HEK293 (cell line): ENCODE data around the gene HIRA.

Experiments
- PRDM10 ChIP-seq: fragments of 450-650 bp; formaldehyde crosslinking; IDR thresholded peaks from 2 replicates; pipeline ENCODE4 v1.5.1; 2016; ENCODE audit warnings: missing biosample characterization, missing genetic modification characterization
- REPIN1 ChIP-seq: fragments of 450-650 bp; formaldehyde crosslinking; IDR thresholded peaks from 2 replicates; pipeline ENCODE4 v1.5.1; 2017; ENCODE audit warnings: missing biosample characterization, missing genetic modification characterization, low read depth
- YY1 ChIP-seq: fragments of 450-650 bp; formaldehyde crosslinking; IDR thresholded peaks from 2 replicates; pipeline ENCODE4 v1.5.1; 2018; ENCODE audit warnings: missing biosample characterization, missing genetic modification characterization
- ZBTB1 ChIP-seq: fragments of 450-650 bp; formaldehyde crosslinking; IDR thresholded peaks from 2 replicates; pipeline ENCODE4 v1.5.1; 2016; ENCODE audit warnings: missing biosample characterization, missing genetic modification characterization
- ZNF274 ChIP-seq, 2 experiments: fragments of 200-500 bp in 1 of 2; fragments of 450-650 bp in 1 of 2; sonication (Bioruptor generic) in 1 of 2; formaldehyde crosslinking in 1 of 2; IDR thresholded peaks; 2 replicates each; pipeline versions ENCODE4 v1.5.1 to v1.6.1; 2014 to 2016; ENCODE audit warnings: borderline replicate concordance in 1 of 2, inconsistent platforms in 1 of 2, low read length in 1 of 2, missing biosample characterization in 1 of 2, missing genetic modification characterization in 1 of 2
- ZNF510 ChIP-seq: fragments of 450-650 bp; formaldehyde crosslinking; IDR thresholded peaks from 2 replicates; pipeline ENCODE4 v1.5.1; 2018; ENCODE audit warnings: mild to moderate bottlenecking, missing genetic modification characterization, missing biosample characterization; ENCODE audit not compliant: insufficient replicate concordance
- ZNF558 ChIP-seq: fragments of 450-650 bp; formaldehyde crosslinking; IDR thresholded peaks from 2 replicates; pipeline ENCODE4 v1.5.1; 2016; ENCODE audit warnings: missing biosample characterization, missing genetic modification characterization
- TF ChIP-seq, protein P1 (sequence below): fragments of 450-650 bp; formaldehyde crosslinking; IDR thresholded peaks from 2 replicates; pipeline ENCODE4 v1.5.1; 2016; ENCODE audit warnings: missing biosample characterization, missing genetic modification characterization

- no peak for TF ChIP-seq ZBTB1 (tag by site-specific recombination)
- TF ChIP-seq ZNF558 (tag by site-specific recombination): no peak
- TF ChIP-seq, protein P1, sequence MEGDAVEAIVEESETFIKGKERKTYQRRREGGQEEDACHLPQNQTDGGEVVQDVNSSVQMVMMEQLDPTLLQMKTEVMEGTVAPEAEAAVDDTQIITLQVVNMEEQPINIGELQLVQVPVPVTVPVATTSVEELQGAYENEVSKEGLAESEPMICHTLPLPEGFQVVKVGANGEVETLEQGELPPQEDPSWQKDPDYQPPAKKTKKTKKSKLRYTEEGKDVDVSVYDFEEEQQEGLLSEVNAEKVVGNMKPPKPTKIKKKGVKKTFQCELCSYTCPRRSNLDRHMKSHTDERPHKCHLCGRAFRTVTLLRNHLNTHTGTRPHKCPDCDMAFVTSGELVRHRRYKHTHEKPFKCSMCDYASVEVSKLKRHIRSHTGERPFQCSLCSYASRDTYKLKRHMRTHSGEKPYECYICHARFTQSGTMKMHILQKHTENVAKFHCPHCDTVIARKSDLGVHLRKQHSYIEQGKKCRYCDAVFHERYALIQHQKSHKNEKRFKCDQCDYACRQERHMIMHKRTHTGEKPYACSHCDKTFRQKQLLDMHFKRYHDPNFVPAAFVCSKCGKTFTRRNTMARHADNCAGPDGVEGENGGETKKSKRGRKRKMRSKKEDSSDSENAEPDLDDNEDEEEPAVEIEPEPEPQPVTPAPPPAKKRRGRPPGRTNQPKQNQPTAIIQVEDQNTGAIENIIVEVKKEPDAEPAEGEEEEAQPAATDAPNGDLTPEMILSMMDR (tag by site-specific recombination): no peak
- no peak for TF ChIP-seq ZNF274 (IDR thresholded peaks at IDR 0.05; ENCODE audit: low read length)
- TF ChIP-seq ZNF274 (tag by site-specific recombination; IDR thresholded peaks at IDR 0.05; ENCODE audit: borderline replicate concordance): no peak
- no peak for TF ChIP-seq YY1 (tag by site-specific recombination)
- no peak for TF ChIP-seq PRDM10 (tag by site-specific recombination)
- TF ChIP-seq REPIN1: no peak
- TF ChIP-seq ZNF510: no peak
These were observed 32.2 kb upstream of the HIRA start for GRCh38 chr22:19463491-19464469.
